Activated T-helper 1 cell treated with anti-CD3 and anti-CD28 coated beads, Interleukin-2, amount 50 U/mL, for 16 hours (primary cell): ENCODE measurements around the gene RACGAP1.

Source experiments
- DNase-seq, 2 donors: peaks; one replicate each; pipeline ENCODE4 v3.0.0-alpha.2; 2020; ENCODE audit warnings: low read depth in 1 of 2, low spot score in 1 of 2

Gene RACGAP1

GRCh38 chr12:49944046-49944445, 81.2 kb downstream of the RACGAP1 start:
- no peak for DNase-seq

GRCh38 chr12:49943625-49943960, 81.7 kb downstream of the RACGAP1 start:
- no peak for DNase-seq

GRCh38 chr12:49942921-49943624, 82.2 kb downstream of the RACGAP1 start:
- no peak for DNase-seq

- DNase-seq, result no peak
Observed at GRCh38 chr12:49942512-49942893, 82.8 kb downstream of the RACGAP1 start.

DNA sequence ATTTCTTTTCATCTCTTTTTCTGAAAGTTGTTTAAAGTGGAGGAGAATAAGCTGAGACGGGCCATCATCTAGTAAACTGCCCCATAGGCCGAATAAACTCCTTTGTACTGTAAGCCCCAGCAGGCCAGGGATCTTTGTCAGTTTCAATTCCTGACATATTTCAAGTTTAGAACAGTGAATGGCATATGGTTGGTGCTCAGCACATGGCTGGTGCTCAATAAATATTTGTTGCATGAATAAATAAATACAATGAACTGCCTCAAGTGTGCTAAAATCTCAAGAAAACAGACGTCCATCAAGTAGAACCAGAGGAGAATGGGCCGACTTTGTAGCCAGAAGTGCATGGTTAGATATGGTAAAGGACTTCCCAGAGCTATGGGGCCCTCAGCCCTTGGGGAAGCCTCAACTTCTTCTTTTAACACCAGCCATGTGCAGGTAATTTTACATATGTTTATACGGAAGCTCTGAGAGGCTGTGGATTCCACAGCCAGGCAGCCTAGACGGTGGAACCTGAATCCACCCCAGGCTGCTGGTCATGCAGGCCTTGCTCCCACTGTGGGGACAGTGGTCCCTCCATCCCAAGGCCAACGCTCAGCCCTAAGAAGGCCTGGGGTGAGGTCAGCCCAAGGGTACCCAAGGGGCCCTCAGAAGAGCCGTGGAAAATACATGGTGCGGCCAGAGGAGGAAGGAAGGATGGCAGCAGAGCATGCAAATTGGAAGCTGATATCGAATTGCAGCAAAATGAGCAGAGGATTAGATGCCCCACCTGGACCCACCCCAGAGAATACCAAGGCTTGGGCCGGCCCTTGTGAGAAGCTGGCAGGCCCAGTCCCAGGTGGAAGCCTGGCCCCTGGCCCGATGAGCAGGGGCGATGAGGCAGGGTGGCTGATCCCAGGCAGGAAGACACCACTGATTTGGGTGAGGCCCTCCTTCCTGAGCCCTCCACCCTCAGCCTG, 83.5 kb downstream of the RACGAP1 start:
- DNase-seq, result no peak

GRCh38 chr12:49939707-49940106, 85.6 kb downstream of the RACGAP1 start:
- DNase-seq, result no peak

- DNase-seq, result no peak
Observed at GRCh38 chr12:49939307-49939706, 86.0 kb downstream of the RACGAP1 start.
